Measurements from ENCODE around the gene SP140. TPM values are rescaled to one million over a fixed set of nuclear protein-coding genes. Genes with fewer than 3 reads are reported as not detected.

The SP140 gene
- total RNA-seq, 1 donor from 2014 or later = 1.0 TPM

GRCh38 chr2:230184727-230185578, 40.6 kb upstream of the SP140 start:
- no peak for TF ChIP-seq CTCF (IDR thresholded peaks at IDR 0.05)
- H3K4me3 Mint-ChIP-seq (ENCODE audit: unreplicated experiment) = no peak overlapping the region
- peaks cover 50% of the 10 kb centered on the region for H3K36me3 Mint-ChIP-seq (ENCODE audit: unreplicated experiment)
- no peaks in the 10 kb centered on the region for H3K27me3 Mint-ChIP-seq (ENCODE audit: unreplicated experiment)
- no peak overlapping the region for H3K27ac Mint-ChIP-seq (ENCODE audit: unreplicated experiment)
- no peaks in the 10 kb centered on the region for H3K4me1 Mint-ChIP-seq (ENCODE audit: unreplicated experiment)
- no peak for DNase-seq (ENCODE audit: extremely low spot score, unreplicated experiment)
- H3K9me3 Mint-ChIP-seq (ENCODE audit: unreplicated experiment) = peaks cover 16% of the 10 kb centered on the region

GRCh38 chr2:230202430-230203109, 23.0 kb upstream of the SP140 start:
- peaks cover 66% of the 10 kb centered on the region for H3K36me3 Mint-ChIP-seq (ENCODE audit: unreplicated experiment)
- H3K4me3 Mint-ChIP-seq (ENCODE audit: unreplicated experiment) = no peak overlapping the region
- no peak for TF ChIP-seq CTCF (IDR thresholded peaks at IDR 0.05)
- H3K27ac Mint-ChIP-seq (ENCODE audit: unreplicated experiment) = no peak overlapping the region
- H3K9me3 Mint-ChIP-seq (ENCODE audit: unreplicated experiment) = peaks cover 4% of the 10 kb centered on the region
- H3K4me1 Mint-ChIP-seq (ENCODE audit: unreplicated experiment) = no peaks in the 10 kb centered on the region
- DNase-seq (ENCODE audit: extremely low spot score, unreplicated experiment) = no peak
- no peaks in the 10 kb centered on the region for H3K27me3 Mint-ChIP-seq (ENCODE audit: unreplicated experiment)

- TF ChIP-seq CTCF (IDR thresholded peaks at IDR 0.05) = no peak
- Mint-ChIP-seq H3K4me1 (ENCODE audit: unreplicated experiment) (no peaks in the 10 kb centered on the region), H3K9me3 (ENCODE audit: unreplicated experiment) (peaks cover 4% of the 10 kb centered on the region), H3K27ac (ENCODE audit: unreplicated experiment) (no peak overlapping the region), H3K27me3 (ENCODE audit: unreplicated experiment) (no peaks in the 10 kb centered on the region), H3K4me3 (ENCODE audit: unreplicated experiment) (no peak overlapping the region), H3K36me3 (ENCODE audit: unreplicated experiment) (peaks cover 60% of the 10 kb centered on the region)
- no peak for DNase-seq (ENCODE audit: extremely low spot score, unreplicated experiment)
These were observed 22.3 kb upstream of the SP140 start for GRCh38 chr2:230203110-230203676.

- Mint-ChIP-seq H3K4me3 (ENCODE audit: unreplicated experiment) (no peak overlapping the region), H3K9me3 (ENCODE audit: unreplicated experiment) (peaks cover 4% of the 10 kb centered on the region), H3K27ac (ENCODE audit: unreplicated experiment) (no peak overlapping the region), H3K27me3 (ENCODE audit: unreplicated experiment) (no peaks in the 10 kb centered on the region), H3K36me3 (ENCODE audit: unreplicated experiment) (peaks cover 54% of the 10 kb centered on the region), H3K4me1 (ENCODE audit: unreplicated experiment) (no peaks in the 10 kb centered on the region)
- no peak for DNase-seq (ENCODE audit: extremely low spot score, unreplicated experiment)
- no peak for TF ChIP-seq CTCF (IDR thresholded peaks at IDR 0.05)
These were observed 20.5 kb upstream of the SP140 start for GRCh38 chr2:230205034-230205433.

GRCh38 chr2:230205721-230206120, 19.8 kb upstream of the SP140 start:
- no peaks in the 10 kb centered on the region for H3K27me3 Mint-ChIP-seq (ENCODE audit: unreplicated experiment)
- no peak overlapping the region for H3K4me3 Mint-ChIP-seq (ENCODE audit: unreplicated experiment)
- no peak for TF ChIP-seq CTCF (IDR thresholded peaks at IDR 0.05)
- peaks cover 48% of the 10 kb centered on the region for H3K36me3 Mint-ChIP-seq (ENCODE audit: unreplicated experiment)
- no peaks in the 10 kb centered on the region for H3K4me1 Mint-ChIP-seq (ENCODE audit: unreplicated experiment)
- H3K27ac Mint-ChIP-seq (ENCODE audit: unreplicated experiment) = no peak overlapping the region
- H3K9me3 Mint-ChIP-seq (ENCODE audit: unreplicated experiment) = peaks cover 4% of the 10 kb centered on the region
- DNase-seq (ENCODE audit: extremely low spot score, unreplicated experiment) = no peak
